Mammary epithelial cell (primary cell): ENCODE results near the gene GRID1.

Experiments used
- CTCF ChIP-seq, 2 donors: IDR thresholded peaks in 1 of 2; conservative IDR thresholded peaks in 1 of 2; 2 replicates each; pipeline ENCODE4 v1.5.1; 2011 to 2012; ENCODE audit warnings: inconsistent platforms in 2 of 2, low read length in 2 of 2, mild to moderate bottlenecking in 2 of 2, control low read depth in 1 of 2, low read depth in 1 of 2; ENCODE audit not compliant: insufficient read depth in 1 of 2; ENCODE audit errors: extremely low read depth in 1 of 2
- EZH2 ChIP-seq: IDR thresholded peaks from 2 replicates; pipeline ENCODE4 v1.6.1; 2012; ENCODE audit warnings: low read length, inconsistent platforms, borderline replicate concordance

DNA sequence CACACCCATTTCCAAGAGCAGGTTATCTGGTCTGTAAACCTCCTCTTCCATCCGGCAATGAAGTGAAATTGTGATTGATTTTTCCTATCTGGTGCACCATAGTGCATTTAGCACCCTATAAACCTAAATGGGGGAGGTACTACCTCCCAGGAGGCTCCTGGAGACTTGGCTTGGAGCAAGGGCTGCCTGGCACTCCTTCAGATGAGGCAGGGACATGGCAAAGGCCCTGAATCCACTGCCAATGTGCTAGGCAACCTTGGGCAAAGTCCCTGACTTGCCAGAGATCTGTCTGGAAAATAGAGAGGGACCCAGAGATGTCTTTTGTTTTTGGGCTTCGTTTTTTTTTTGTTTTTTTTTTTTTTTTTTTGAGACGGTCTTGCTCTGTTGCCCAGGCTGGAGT lies 6.7 kb upstream of the GRID1 start:
- TF ChIP-seq CTCF (conservative IDR thresholded peaks at IDR 0.05 in 1 of 2, IDR thresholded peaks at IDR 0.05 in 1 of 2; ENCODE audit: extremely low read depth in 1 of 2, insufficient read depth in 1 of 2, low read depth in 1 of 2, low read length in 2 of 2), result no peak
- TF ChIP-seq EZH2, result no peak
